ENCODE results near the gene ZNF407. TPM values are rescaled to one million over a fixed set of nuclear protein-coding genes. Genes with fewer than 3 reads are reported as not detected.

The ZNF407 gene
- total and polyA plus RNA-seq, 8 donors = 2.1 to 49.0 (median 14.6) TPM

DNA sequence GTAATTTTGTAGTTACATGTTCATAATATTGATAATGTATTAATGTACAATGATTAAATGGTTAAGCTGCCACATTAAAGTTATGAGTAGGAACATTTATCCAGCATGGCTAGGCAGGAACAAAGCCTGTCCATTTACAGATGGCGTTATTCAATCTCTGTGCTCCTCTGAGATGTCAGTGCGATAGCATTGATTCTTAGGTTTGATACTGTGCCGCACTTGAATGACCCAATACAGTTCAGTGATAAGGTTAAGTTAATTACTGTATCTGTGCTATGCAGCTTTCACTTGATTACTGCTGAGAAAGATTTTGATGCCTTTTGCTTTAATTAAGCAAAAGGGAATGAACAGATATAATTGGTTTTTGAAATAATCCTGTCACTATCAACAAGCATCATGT lies 111.8 kb downstream of the ZNF407 start:
- WGBS, 5 donors = 88 to 98% (median 92%) methylated on average over 3 of the region's 3 CpGs
- H3K4me3 ChIP-seq = no peak overlapping the region
- H3K4me1 ChIP-seq = no peaks in the 10 kb centered on the region
- TF ChIP-seq, protein P1, sequence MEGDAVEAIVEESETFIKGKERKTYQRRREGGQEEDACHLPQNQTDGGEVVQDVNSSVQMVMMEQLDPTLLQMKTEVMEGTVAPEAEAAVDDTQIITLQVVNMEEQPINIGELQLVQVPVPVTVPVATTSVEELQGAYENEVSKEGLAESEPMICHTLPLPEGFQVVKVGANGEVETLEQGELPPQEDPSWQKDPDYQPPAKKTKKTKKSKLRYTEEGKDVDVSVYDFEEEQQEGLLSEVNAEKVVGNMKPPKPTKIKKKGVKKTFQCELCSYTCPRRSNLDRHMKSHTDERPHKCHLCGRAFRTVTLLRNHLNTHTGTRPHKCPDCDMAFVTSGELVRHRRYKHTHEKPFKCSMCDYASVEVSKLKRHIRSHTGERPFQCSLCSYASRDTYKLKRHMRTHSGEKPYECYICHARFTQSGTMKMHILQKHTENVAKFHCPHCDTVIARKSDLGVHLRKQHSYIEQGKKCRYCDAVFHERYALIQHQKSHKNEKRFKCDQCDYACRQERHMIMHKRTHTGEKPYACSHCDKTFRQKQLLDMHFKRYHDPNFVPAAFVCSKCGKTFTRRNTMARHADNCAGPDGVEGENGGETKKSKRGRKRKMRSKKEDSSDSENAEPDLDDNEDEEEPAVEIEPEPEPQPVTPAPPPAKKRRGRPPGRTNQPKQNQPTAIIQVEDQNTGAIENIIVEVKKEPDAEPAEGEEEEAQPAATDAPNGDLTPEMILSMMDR (IDR thresholded peaks at IDR 0.05) = no peak
- no peak for TF ChIP-seq POLR2AphosphoS5 (IDR thresholded peaks at IDR 0.05)
- no peak for TF ChIP-seq POLR2A (IDR thresholded peaks at IDR 0.05)
- no peak for TF ChIP-seq EP300 (IDR thresholded peaks at IDR 0.05)
- intact Hi-C loops (cut with DNase I; ENCODE audit: low total_unique reads) = no loop called here
- DNase-seq = no peak
- no peaks in the 10 kb centered on the region for H3K9me3 ChIP-seq
- H3K27ac ChIP-seq = no peak overlapping the region
- no peaks in the 10 kb centered on the region for H3K36me3 ChIP-seq
- no peaks in the 10 kb centered on the region for H3K27me3 ChIP-seq

DNA sequence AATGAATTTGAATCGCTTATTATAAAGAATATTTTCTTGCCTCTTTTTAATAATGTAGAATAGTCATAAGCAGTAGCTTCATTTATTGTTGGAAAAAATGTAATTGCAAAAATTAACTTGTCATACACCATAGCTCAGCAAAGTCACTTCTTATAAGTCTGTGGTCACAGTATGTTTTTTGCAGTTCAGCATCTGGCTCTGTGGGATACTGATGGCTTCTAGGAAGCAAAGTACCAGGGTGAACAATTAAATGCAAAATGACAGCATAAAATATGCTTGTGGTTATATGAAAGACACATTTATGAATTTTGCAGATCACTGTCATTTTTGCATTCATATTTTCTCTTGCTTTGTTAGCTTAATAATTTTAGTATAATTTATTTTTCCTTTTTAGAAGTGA lies 116.5 kb downstream of the ZNF407 start:
- WGBS, 5 donors = 91 to 100% (median 100%) methylated on average over 1 of the region's 1 CpG
- no peak for TF ChIP-seq POLR2A (IDR thresholded peaks at IDR 0.05)
- TF ChIP-seq, protein P1 (IDR thresholded peaks at IDR 0.05) = no peak
- no peak for TF ChIP-seq POLR2AphosphoS5 (IDR thresholded peaks at IDR 0.05)
- no peak for TF ChIP-seq EP300 (IDR thresholded peaks at IDR 0.05)
- H3K4me1 ChIP-seq = no peaks in the 10 kb centered on the region
- intact Hi-C loops (cut with DNase I; ENCODE audit: low total_unique reads) = loop anchor here (10.0 kb wide), 1 partner anchor 59 kb away; no protein-coding TSS in a partner anchor
- H3K9me3 ChIP-seq = no peaks in the 10 kb centered on the region
- H3K4me3 ChIP-seq = no peak overlapping the region
- H3K27ac ChIP-seq = no peak overlapping the region
- DNase-seq = no peak
- no peaks in the 10 kb centered on the region for H3K36me3 ChIP-seq
- H3K27me3 ChIP-seq = no peaks in the 10 kb centered on the region

DNA sequence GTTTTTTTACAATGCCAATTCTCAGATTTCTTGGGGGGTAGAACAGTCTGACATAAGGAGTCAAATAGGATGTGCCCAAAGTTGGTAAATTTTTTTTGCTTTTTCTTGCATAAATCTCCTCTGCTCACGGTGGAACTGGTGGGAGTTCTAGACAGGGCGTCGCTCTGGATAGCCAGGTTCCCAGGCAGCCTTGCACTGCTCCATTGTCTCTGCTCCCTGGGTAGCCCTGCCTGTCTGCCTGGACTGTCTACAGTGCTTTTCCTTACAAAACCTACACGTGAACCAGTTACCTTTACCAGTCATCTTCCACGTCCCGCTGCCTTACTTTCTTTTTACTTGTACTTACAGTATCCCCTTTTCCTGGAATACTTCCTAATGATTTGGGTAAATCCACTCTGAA lies 117.1 kb downstream of the ZNF407 start:
- no peaks in the 10 kb centered on the region for H3K27me3 ChIP-seq
- H3K36me3 ChIP-seq = no peaks in the 10 kb centered on the region
- no peak overlapping the region for H3K4me3 ChIP-seq
- DNase-seq = no peak
- 86 to 90% (median 87%) methylated on average over 6 of the region's 6 CpGs for WGBS, 5 donors
- no peaks in the 10 kb centered on the region for H3K4me1 ChIP-seq
- intact Hi-C loops (cut with DNase I; ENCODE audit: low total_unique reads) = loop anchor here (10.0 kb wide), 1 partner anchor 60 kb away; no protein-coding TSS in a partner anchor
- H3K9me3 ChIP-seq = no peaks in the 10 kb centered on the region
- H3K27ac ChIP-seq = no peak overlapping the region
- TF ChIP-seq EP300 (IDR thresholded peaks at IDR 0.05) (no peak), POLR2A (IDR thresholded peaks at IDR 0.05) (no peak)
- TF ChIP-seq, protein P1 (IDR thresholded peaks at IDR 0.05) = no peak

DNA sequence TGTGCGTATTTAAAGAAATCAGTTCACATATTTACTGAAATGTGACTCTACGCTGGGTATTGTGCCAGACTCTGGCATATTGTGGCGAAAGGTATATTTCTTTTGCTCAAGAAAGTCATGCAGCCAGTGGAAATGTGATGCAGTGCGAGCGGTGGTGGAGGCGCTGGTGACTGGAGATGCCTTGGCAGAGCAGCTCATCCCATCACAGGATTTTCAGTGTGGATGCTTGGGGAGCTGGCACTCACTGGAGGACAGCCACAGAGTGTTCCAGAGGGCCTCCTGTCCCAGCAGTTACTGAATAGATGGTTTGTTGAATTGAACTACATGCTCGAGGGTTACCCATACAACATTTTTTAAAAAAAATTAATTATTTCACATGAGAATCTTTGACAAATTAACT lies 117.6 kb downstream of the ZNF407 start:
- no peak for DNase-seq
- TF ChIP-seq POLR2AphosphoS5 (IDR thresholded peaks at IDR 0.05) = no peak
- TF ChIP-seq, protein P1 (IDR thresholded peaks at IDR 0.05) = no peak
- Histone ChIP-seq H3K4me1 (no peaks in the 10 kb centered on the region), H3K4me3 (no peak overlapping the region), H3K9me3 (no peaks in the 10 kb centered on the region), H3K36me3 (no peaks in the 10 kb centered on the region), H3K27ac (no peak overlapping the region), H3K27me3 (no peaks in the 10 kb centered on the region)
- WGBS, 5 donors = 95 to 98% (median 96%) methylated on average over 7 of the region's 7 CpGs
- intact Hi-C loops (cut with DNase I; ENCODE audit: low total_unique reads) = loop anchor here (10.0 kb wide), 1 partner anchor 61 kb away; no protein-coding TSS in a partner anchor

Data from stomach (tissue), 9 donors.